SK-N-SH (cell line): ENCODE data around the gene CCDC192. TPM values are rescaled to one million over a fixed set of nuclear protein-coding genes. Genes with fewer than 3 reads are reported as not detected.

Source experiments
- CTCF ChIA-PET: fragments of 300-600, 350-600 bp; formaldehyde crosslinking; extraction: SDS; loops from one replicate; lab custom pipeline; 2021; lab: Yijun Ruan, JAX
- POLR2A ChIA-PET: fragments of 350-600 bp; sonication (Branson Sonifier 250); formaldehyde crosslinking; extraction: SDS; loops from one replicate; lab custom pipeline; 2020; ENCODE audit warnings: antibody characterized with exemption, inconsistent platforms; lab: Yijun Ruan, JAX
- DNase-seq: peaks from one replicate; pipeline ENCODE4 v3.0.0; 2012
- H2AFZ ChIP-seq: fragments of 200-600 bp; sonication (generic); 2 replicates; pipeline ENCODE4 v1.8.1; 2016; ENCODE audit warnings: antibody characterized with exemption, mild to moderate bottlenecking, low read depth
- H3F3A ChIP-seq: fragments of 200-600 bp; sonication (generic); replicated peaks from 2 replicates; pipeline ENCODE3; 2016; ENCODE audit warnings: antibody characterized with exemption, mild to moderate bottlenecking; ENCODE audit not compliant: insufficient read depth
- H3K27ac ChIP-seq, 2 experiments: fragments of 200-500 bp in 1 of 2; fragments of 200-600 bp in 1 of 2; sonication (Bioruptor generic) in 1 of 2; sonication (generic), shearing (Covaris generic) in 1 of 2; 2 replicates each; pipeline versions ENCODE4 v1.5.1 to v1.6.1; 2014 to 2016; ENCODE audit warnings: low read depth in 2 of 2, inconsistent platforms in 1 of 2, low read length in 1 of 2, mild to moderate bottlenecking in 1 of 2, mixed read lengths in 1 of 2
- H3K27me3 ChIP-seq: fragments of 200-600 bp; sonication (generic), shearing (Covaris generic); 2 replicates; pipeline ENCODE4 v1.6.1; 2016; ENCODE audit warnings: mixed run types; ENCODE audit not compliant: insufficient read depth
- H3K36me3 ChIP-seq, 2 experiments: fragments of 200-500 bp in 1 of 2; fragments of 200-600 bp in 1 of 2; sonication (Bioruptor generic) in 1 of 2; sonication (generic) in 1 of 2; replicated peaks in 1 of 2; 2 replicates each; pipeline versions ENCODE3 to v1.5.1; 2014 to 2016; ENCODE audit warnings: low read length in 1 of 2, mild to moderate bottlenecking in 1 of 2; ENCODE audit not compliant: insufficient read depth in 2 of 2, control insufficient read depth in 1 of 2
- H3K4me1 ChIP-seq, 2 experiments: fragments of 200-500 bp in 1 of 2; fragments of 200-600 bp in 1 of 2; sonication (Bioruptor generic) in 1 of 2; sonication (generic), shearing (Covaris generic) in 1 of 2; 2 replicates each; pipeline versions ENCODE4 v1.5.1 to v1.6.1; 2014 to 2016; ENCODE audit warnings: low read depth in 1 of 2, low read length in 1 of 2, mixed run types in 1 of 2; ENCODE audit not compliant: insufficient read depth in 2 of 2, control insufficient read depth in 1 of 2
- H3K4me2 ChIP-seq: fragments of 200-600 bp; sonication (generic), shearing (Covaris generic); 2 replicates; pipeline ENCODE4 v1.6.1; 2017; ENCODE audit warnings: mixed run types
- H3K4me3 ChIP-seq, 2 experiments: fragments of 200-500 bp in 1 of 2; fragments of 200-600 bp in 1 of 2; sonication (Bioruptor generic) in 1 of 2; sonication (generic), shearing (Covaris generic) in 1 of 2; 2 replicates each; pipeline versions ENCODE4 v1.5.1 to v1.8.1; 2014 to 2016; ENCODE audit warnings: low read depth in 2 of 2, inconsistent platforms in 1 of 2, low read length in 1 of 2, mild to moderate bottlenecking in 1 of 2, mixed read lengths in 1 of 2, moderate library complexity in 1 of 2
- H3K79me2 ChIP-seq: fragments of 200-600 bp; sonication (generic); 2 replicates; pipeline ENCODE4 v1.8.1; 2017; ENCODE audit warnings: mild to moderate bottlenecking; ENCODE audit not compliant: insufficient read depth
- H3K9ac ChIP-seq: fragments of 200-600 bp; sonication (generic); 2 replicates; pipeline ENCODE4 v1.6.1; 2017; ENCODE audit warnings: mixed run types
- H3K9me2 ChIP-seq: fragments of 200-600 bp; sonication (generic); 2 replicates; pipeline ENCODE4 v1.6.1; 2017; ENCODE audit warnings: mixed run types
- H3K9me3 ChIP-seq: fragments of 200-600 bp; sonication (generic); 2 replicates; pipeline ENCODE4 v1.6.1; 2017; ENCODE audit warnings: mixed run types, mild to moderate bottlenecking, moderate library complexity
- H4K20me1 ChIP-seq: fragments of 200-600 bp; sonication (generic); 2 replicates; pipeline ENCODE4 v1.6.1; 2017; ENCODE audit warnings: mild to moderate bottlenecking, mixed run types; ENCODE audit not compliant: insufficient read depth
- CHD2 ChIP-seq: fragments of 150-350 bp; IDR thresholded peaks from 2 replicates; pipeline ENCODE4 v1.6.1; 2018; ENCODE audit warnings: low read length; ENCODE audit not compliant: partially characterized antibody
- EP300 ChIP-seq, 2 experiments: IDR thresholded peaks; 2 replicates each; pipeline versions ENCODE4 v1.4.0 to v1.6.1; 2012; ENCODE audit warnings: borderline replicate concordance in 1 of 2, low read depth in 1 of 2, low read length in 1 of 2
- EZH2phosphoT487 ChIP-seq: fragments of 200-600 bp; sonication (generic); IDR thresholded peaks from 2 replicates; pipeline ENCODE4 v1.6.1; 2017; ENCODE audit warnings: low read depth, mixed run types, mild to moderate bottlenecking, antibody characterized with exemption, moderate library complexity, borderline replicate concordance
- FOSL2 ChIP-seq: IDR thresholded peaks from 2 replicates; pipeline ENCODE4 v1.4.0; 2012; ENCODE audit warnings: low read depth, mild to moderate bottlenecking, moderate library complexity, borderline replicate concordance
- FOXJ3 ChIP-seq: sonication (generic); formaldehyde crosslinking; IDR thresholded peaks from 2 replicates; pipeline ENCODE4 v1.5.1; 2020; ENCODE audit warnings: mild to moderate bottlenecking, missing genetic modification reagents
- FOXM1 ChIP-seq: IDR thresholded peaks from 2 replicates; pipeline ENCODE4 v1.4.0; 2012; ENCODE audit warnings: low read depth, mild to moderate bottlenecking
- GABPA ChIP-seq: IDR thresholded peaks from 2 replicates; pipeline ENCODE4 v1.4.0; 2012; ENCODE audit warnings: low read depth, mild to moderate bottlenecking
- GATA2 ChIP-seq: sonication (generic); formaldehyde crosslinking; IDR thresholded peaks from 2 replicates; pipeline ENCODE4 v1.5.0; 2020; ENCODE audit warnings: mild to moderate bottlenecking, missing genetic modification reagents
- IRF3 ChIP-seq: fragments of 150-350 bp; IDR thresholded peaks from 2 replicates; pipeline ENCODE4 v1.6.1; 2016; ENCODE audit warnings: mild to moderate bottlenecking, low read depth, low read length
- JUND ChIP-seq: IDR thresholded peaks from 2 replicates; pipeline ENCODE4 v1.4.0; 2012
- MEF2A ChIP-seq: IDR thresholded peaks from 2 replicates; pipeline ENCODE4 v1.4.0; 2012; ENCODE audit warnings: low read depth, borderline replicate concordance
- MXI1 ChIP-seq: IDR thresholded peaks from 2 replicates; pipeline ENCODE4 v1.6.1; 2012; ENCODE audit warnings: mild to moderate bottlenecking, low read depth, low read length, improper control_type of control experiment
- NFIC ChIP-seq: IDR thresholded peaks from 2 replicates; pipeline ENCODE4 v1.4.0; 2012; ENCODE audit warnings: borderline replicate concordance
- PBX3 ChIP-seq: IDR thresholded peaks from 2 replicates; pipeline ENCODE4; 2012
- RAD21 ChIP-seq: IDR thresholded peaks from 2 replicates; pipeline ENCODE4 v1.6.1; 2012; ENCODE audit warnings: mild to moderate bottlenecking, low read length
- RCOR1 ChIP-seq: fragments of 150-350 bp; IDR thresholded peaks from 2 replicates; pipeline ENCODE4 v1.6.1; 2017; ENCODE audit warnings: antibody characterized with exemption, low read length
- RFX5 ChIP-seq: IDR thresholded peaks from 2 replicates; pipeline ENCODE4 v1.6.1; 2012; ENCODE audit warnings: mild to moderate bottlenecking, improper control_type of control experiment, low read length
- RXRA ChIP-seq: IDR thresholded peaks from 2 replicates; pipeline ENCODE4 v1.4.0; 2012; ENCODE audit warnings: low read depth, mild to moderate bottlenecking, borderline replicate concordance
- SMC3 ChIP-seq: IDR thresholded peaks from 2 replicates; pipeline ENCODE4 v1.6.1; 2012; ENCODE audit warnings: low read depth, low read length, improper control_type of control experiment
- TCF12 ChIP-seq: IDR thresholded peaks from 2 replicates; pipeline ENCODE4 v1.4.0; 2012
- WGBS: methylation state at CpG from one replicate; pipeline ENCODE4 v1.1.6; 2017; ENCODE audit warnings: low lambda C conversion rate; 5-methylcytosine and 5-hydroxymethylcytosine counted together
- polyA plus RNA-seq, 3 experiments: library from polyadenylated mRNA; depleted of rRNA; stranded (reverse); fragments of >200 nt; gene quantifications; 2 replicates each; pipeline ENCODE4 v1.2.3, GENCODE V29; 2012
- TF ChIP-seq, protein P1 (sequence below): IDR thresholded peaks from 2 replicates; pipeline ENCODE4 v1.4.0; 2012; ENCODE audit warnings: low read depth

The CCDC192 gene
- polyA plus RNA-seq, 1 of the 3 experiments (the other 2 are of a cell fraction): not detected

DNA sequence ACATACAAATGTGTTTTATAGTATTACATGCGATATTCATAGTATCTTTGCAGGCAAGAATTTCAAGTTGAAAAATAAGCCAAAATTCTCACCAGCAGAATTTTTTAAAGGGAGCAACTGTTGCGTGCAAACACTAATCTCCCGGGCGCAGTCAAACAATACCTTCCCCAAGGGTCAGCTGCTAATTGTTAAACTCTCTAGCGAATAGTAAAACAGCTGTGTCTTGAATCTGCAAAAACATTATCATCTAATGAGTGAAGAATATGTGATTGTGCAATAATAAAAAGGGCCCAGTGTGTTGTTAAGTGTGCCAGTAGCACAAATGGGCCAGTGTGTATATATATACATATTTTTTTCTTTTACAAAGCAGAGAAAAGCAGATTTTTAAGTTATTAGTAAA is 131.4 kb downstream of the CCDC192 start:
- CTCF ChIA-PET: no interaction called here
- DNase-seq: no peak
- Histone ChIP-seq H3K4me3 (no peak overlapping the region), H3K27ac (no peak overlapping the region), H3K79me2 (no peaks in the 10 kb centered on the region), H3K4me1 (no peaks in the 10 kb centered on the region), H3K36me3 (no peaks in the 10 kb centered on the region)
- TF ChIP-seq RCOR1 (no peak), CHD2 (no peak), TCF12 (no peak), MXI1 (no peak), RXRA (no peak), PBX3 (no peak), FOXJ3 (CRISPR knock-in tag) (no peak), EP300 (IDR thresholded peaks at IDR 0.05; ENCODE audit: borderline replicate concordance in 1 of 2, low read depth in 1 of 2, low read length in 1 of 2) (no peak), RFX5 (no peak), IRF3 (no peak), EZH2phosphoT487 (no peak), FOXM1 (no peak), SMC3 (no peak), JUND (no peak), MEF2A (no peak), RAD21 (no peak), GABPA (no peak), GATA2 (no peak), NFIC (no peak)
- TF ChIP-seq, protein P1, sequence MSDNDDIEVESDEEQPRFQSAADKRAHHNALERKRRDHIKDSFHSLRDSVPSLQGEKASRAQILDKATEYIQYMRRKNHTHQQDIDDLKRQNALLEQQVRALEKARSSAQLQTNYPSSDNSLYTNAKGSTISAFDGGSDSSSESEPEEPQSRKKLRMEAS: no peak
- TF ChIP-seq, all 33 proteins: peak for 0
- H3K9me2 ChIP-seq: no peaks in the 10 kb centered on the region
- no peaks in the 10 kb centered on the region for H3K27me3 ChIP-seq
- H3K9me3 ChIP-seq: no peaks in the 10 kb centered on the region
- WGBS: 67% methylated on average over 5 of the region's 5 CpGs
- no peaks in the 10 kb centered on the region for H3F3A ChIP-seq
- H3K4me2 ChIP-seq: no peak overlapping the region
- no peaks in the 10 kb centered on the region for H4K20me1 ChIP-seq
- POLR2A ChIA-PET: no interaction called here
- H3K9ac ChIP-seq: no peak overlapping the region
- H2AFZ ChIP-seq: peak overlapping the region; percentile 18; the same call in 1 of the 2 replicates

- no peaks in the 10 kb centered on the region for H3K27me3 ChIP-seq
- ChIA-PET CTCF (no interaction called here), POLR2A (no interaction called here)
- H3K4me2 ChIP-seq: no peak overlapping the region
- no peaks in the 10 kb centered on the region for H3K36me3 ChIP-seq
- TF ChIP-seq, protein P1: no peak
- peak; percentile 25; the same call in 1 of the 2 replicates for TF ChIP-seq FOSL2
- H4K20me1 ChIP-seq: no peaks in the 10 kb centered on the region
- DNase-seq: no peak
- no peak overlapping the region for H3K9ac ChIP-seq
- no peak overlapping the region for H2AFZ ChIP-seq
- H3K4me3 ChIP-seq: no peak overlapping the region
- no peaks in the 10 kb centered on the region for H3K79me2 ChIP-seq
- H3F3A ChIP-seq: no peaks in the 10 kb centered on the region
- no peaks in the 10 kb centered on the region for H3K9me3 ChIP-seq
- no peaks in the 10 kb centered on the region for H3K4me1 ChIP-seq
- no peak overlapping the region for H3K27ac ChIP-seq
- no peaks in the 10 kb centered on the region for H3K9me2 ChIP-seq
- 52% methylated on average over 3 of the region's 3 CpGs for WGBS
Observed at GRCh38 chr5:127838661-127839060, 135.5 kb downstream of the CCDC192 start.
